Right renal cortex interstitium (tissue), 3 donors: ENCODE measurements around the gene WNT9B. TPM values are rescaled to one million over a fixed set of nuclear protein-coding genes. Genes with fewer than 3 reads are reported as not detected.

ENCODE experiments used
- DNase-seq, 3 donors: peaks; one replicate each; pipeline ENCODE4 v3.0.0-alpha.2; 2013; ENCODE audit warnings: low read depth in 3 of 3, low spot score in 2 of 3
- polyA plus RNA-seq, 3 donors: library from polyadenylated mRNA; unstranded; fragments of 120-200 nt; gene quantifications; one replicate each; pipeline ENCODE4 v1.2.1, GENCODE V29; 2013; ENCODE audit not compliant: insufficient read length in 3 of 3

The WNT9B gene
- polyA plus RNA-seq: 10 to 100 TPM in 1 of 3 donors, 1 to 10 TPM in 2; 9.1 to 15.6 (median 9.4) TPM

GRCh38 chr17:46851029-46851741 is at the start of gene WNT9B:
WNT9B (plus strand) TSS chr17:46851583; CDS start chr17:46851639, 56 bp downstream.
- no peak for DNase-seq

- DNase-seq: no peak
These were observed 48.6 kb upstream of the WNT9B start for GRCh38 chr17:46802800-46803199.

GRCh38 chr17:46803544-46803943 is 47.8 kb upstream of the WNT9B start:
- DNase-seq: no peak

- DNase-seq: no peak
These were observed 45.6 kb upstream of the WNT9B start for GRCh38 chr17:46805771-46806170.

- DNase-seq: no peak
These were observed 42.2 kb upstream of the WNT9B start for GRCh38 chr17:46809110-46809571.

- no peak for DNase-seq
These were observed 40.5 kb upstream of the WNT9B start for GRCh38 chr17:46810837-46811236.

GRCh38 chr17:46811978-46812583 is 39.3 kb upstream of the WNT9B start:
- peak in 1 of 3 donors; percentile 21 for DNase-seq

GRCh38 chr17:46812624-46813318 is 38.6 kb upstream of the WNT9B start:
- no peak for DNase-seq

GRCh38 chr17:46813920-46814319 is 37.5 kb upstream of the WNT9B start:
- DNase-seq: no peak

- no peak for DNase-seq
These were observed 36.9 kb upstream of the WNT9B start for GRCh38 chr17:46814446-46814845.

- DNase-seq: no peak
These were observed 35.7 kb upstream of the WNT9B start for GRCh38 chr17:46815474-46816353.

- DNase-seq: no peak
These were observed 34.1 kb upstream of the WNT9B start for GRCh38 chr17:46817151-46817900.

- DNase-seq: no peak
These were observed 33.5 kb upstream of the WNT9B start for GRCh38 chr17:46817901-46818209.

GRCh38 chr17:46818316-46818928 is 33.0 kb upstream of the WNT9B start, which contains the start of gene WNT3:
WNT3 (minus strand) TSS chr17:46818692; CDS start chr17:46818597, 95 bp downstream.
- DNase-seq: no peak

- no peak for DNase-seq
These were observed 32.2 kb upstream of the WNT9B start for GRCh38 chr17:46818929-46819859.

- no peak for DNase-seq
These were observed 31.5 kb upstream of the WNT9B start for GRCh38 chr17:46819906-46820351.

- no peak for DNase-seq
These were observed 30.6 kb upstream of the WNT9B start for GRCh38 chr17:46820592-46821450.
